VCaP (cell line): ENCODE measurements around the gene ENTPD3.

ENCODE experiments used
- H3K27ac ChIP-seq: fragments of 450-650 bp; 2 replicates; pipeline ENCODE4 v1.5.1; 2017
- TF ChIP-seq, protein P1 (sequence below): fragments of 450-650 bp; conservative IDR thresholded peaks from 2 replicates; pipeline ENCODE4 v1.5.1; 2017; ENCODE audit warnings: mild to moderate bottlenecking, moderate library complexity

Gene ENTPD3

DNA sequence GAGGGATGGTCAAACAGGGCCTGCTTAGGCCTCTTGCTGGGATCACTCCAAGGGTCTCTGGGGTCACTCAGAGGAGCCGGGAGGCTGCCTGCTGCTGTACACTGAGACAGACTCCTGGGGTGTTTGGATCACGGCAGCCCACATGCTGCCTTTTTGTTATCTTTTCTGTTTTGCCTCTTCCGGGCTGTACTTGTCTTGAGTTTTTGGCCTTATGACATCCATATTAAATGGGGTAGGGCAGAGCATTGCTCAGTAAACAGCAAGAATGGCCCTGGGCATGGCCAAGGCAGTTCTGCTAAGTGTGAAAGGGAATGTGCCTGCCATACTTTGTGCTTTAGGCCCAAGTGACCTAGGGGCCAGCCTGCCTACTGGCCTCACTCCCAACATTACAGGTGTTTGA, 771 bp upstream of the ENTPD3 start:
- TF ChIP-seq, protein P1, sequence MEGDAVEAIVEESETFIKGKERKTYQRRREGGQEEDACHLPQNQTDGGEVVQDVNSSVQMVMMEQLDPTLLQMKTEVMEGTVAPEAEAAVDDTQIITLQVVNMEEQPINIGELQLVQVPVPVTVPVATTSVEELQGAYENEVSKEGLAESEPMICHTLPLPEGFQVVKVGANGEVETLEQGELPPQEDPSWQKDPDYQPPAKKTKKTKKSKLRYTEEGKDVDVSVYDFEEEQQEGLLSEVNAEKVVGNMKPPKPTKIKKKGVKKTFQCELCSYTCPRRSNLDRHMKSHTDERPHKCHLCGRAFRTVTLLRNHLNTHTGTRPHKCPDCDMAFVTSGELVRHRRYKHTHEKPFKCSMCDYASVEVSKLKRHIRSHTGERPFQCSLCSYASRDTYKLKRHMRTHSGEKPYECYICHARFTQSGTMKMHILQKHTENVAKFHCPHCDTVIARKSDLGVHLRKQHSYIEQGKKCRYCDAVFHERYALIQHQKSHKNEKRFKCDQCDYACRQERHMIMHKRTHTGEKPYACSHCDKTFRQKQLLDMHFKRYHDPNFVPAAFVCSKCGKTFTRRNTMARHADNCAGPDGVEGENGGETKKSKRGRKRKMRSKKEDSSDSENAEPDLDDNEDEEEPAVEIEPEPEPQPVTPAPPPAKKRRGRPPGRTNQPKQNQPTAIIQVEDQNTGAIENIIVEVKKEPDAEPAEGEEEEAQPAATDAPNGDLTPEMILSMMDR = no peak
- no peak overlapping the region for H3K27ac ChIP-seq

DNA sequence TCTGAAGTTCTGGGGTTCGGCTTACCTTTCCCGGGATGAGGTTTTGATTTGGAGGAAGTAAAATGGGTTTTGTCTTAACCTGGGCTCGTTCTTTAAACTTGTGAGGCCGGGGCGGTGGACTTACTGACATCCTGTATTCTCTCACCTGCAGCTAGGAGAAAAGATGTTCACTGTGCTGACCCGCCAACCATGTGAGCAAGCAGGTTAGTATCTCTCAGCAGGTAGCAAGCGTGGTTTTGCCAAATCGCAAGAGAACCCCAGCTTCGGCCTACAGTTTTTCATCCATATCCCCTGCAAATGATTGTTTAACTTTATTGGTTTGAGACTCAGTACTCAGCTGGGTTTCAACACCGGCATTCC, 891 bp downstream of the ENTPD3 start:
- TF ChIP-seq, protein P1 = no peak
- H3K27ac ChIP-seq = no peak overlapping the region

DNA sequence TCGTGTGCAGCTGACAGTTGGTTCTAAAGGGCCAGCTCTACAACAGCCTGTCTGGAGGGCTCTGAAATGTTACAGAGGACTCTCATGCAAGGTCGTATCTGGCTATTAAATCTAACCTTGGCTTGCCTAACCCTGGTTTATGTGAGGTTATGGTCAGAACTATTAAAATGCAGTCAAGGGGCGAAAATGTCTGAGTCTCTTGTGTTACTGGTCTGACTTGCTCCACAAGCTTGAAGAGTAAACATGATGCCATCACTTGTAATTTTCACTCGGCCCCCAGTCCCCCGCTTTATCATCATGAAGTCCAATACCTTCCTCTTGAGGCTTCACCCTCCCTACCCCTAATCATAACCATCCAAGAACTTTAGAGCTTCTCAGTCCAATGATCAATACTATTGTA, 9.4 kb downstream of the ENTPD3 start:
- peak overlapping the region; percentile 59 for H3K27ac ChIP-seq
- TF ChIP-seq, protein P1 = no peak

DNA sequence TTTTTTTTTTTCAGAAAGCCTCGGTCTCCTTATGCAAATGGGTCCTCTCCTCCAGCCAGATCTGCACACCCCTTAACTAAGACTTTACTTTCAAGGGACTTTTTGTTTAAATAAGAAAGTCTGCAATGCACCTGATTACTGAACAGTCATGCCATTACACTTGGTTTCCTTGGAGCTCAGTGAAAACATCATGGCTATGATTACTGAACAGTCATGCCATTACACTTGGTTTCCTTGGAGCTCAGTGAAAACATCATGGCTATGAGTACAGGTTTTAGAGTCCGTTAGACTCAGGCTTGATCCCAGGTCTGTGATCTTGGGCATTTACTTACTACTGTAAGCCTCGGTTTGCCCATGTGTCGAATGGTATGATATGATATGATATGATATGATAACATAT, 10.1 kb downstream of the ENTPD3 start:
- TF ChIP-seq, protein P1 = no peak
- H3K27ac ChIP-seq = peak overlapping the region; percentile 59; the same call in 1 of the 2 replicates

DNA sequence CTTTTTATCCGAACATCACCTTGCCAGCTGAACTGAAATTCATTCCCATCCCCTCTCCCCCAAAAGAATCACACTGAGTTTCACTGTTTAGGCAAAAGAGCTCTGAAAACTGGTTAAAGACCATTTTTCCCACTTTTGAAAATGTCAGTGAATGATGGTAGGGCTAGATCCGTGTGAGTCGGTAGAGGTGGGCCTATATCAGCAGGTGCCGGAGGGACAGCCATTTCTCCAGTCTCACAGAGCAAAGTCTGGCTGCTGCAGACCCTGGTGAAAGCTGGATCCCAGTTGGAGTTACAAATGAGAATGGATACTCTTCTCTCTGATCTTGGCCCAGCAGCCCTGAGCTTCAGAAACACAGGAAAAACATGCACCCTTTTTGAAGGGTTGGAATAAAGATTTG, 10.9 kb downstream of the ENTPD3 start:
- TF ChIP-seq, protein P1 = no peak
- H3K27ac ChIP-seq = no peak overlapping the region

DNA sequence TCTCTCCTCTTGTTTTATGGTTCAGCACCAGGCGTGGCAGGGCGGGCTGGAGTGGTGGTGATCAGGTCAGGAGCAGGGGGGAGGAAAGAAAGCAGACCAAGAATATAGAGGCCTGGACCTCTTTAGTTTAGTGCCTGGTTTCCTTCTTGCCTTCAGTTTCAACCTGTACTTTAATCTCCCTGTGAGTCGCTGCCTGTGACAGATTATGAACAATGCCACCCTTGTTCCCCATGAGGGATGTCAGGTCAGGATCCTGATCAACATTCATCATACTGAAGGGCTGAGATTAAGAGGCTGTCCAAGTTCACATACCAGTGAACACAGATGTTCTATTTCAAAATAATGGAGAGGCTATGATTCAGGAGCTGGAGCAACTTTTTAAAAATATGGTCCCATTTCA, 11.4 kb downstream of the ENTPD3 start:
- H3K27ac ChIP-seq = no peak overlapping the region
- TF ChIP-seq, protein P1 = no peak

DNA sequence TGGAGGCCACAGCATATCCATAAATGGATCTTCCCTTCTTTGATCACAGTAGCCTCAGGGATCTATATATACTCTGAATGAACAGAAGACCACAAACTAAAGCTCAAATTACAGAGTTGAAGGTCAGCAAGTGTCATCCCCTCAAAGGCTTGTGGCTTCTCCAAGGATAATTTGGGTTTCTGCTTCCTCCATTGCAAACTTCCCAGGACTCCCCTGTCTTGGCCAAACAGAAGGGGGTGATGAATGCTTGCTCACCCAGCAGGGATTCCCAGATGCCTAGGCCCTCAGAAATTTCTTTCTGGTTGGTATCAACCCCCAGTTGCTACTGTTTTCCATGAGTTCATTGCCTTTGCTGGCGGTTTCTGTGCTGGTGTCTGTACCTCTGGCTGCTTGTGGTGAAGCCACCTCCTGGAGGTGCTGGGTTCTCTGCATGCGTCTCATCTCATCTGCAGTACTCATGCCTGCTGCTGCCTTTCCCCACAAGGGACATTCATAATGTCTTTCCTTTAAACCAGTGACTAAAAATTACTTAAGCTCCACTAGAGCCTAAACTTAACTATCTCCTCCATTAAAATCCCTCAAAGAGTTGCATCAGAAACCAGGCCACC, 17.7 kb downstream of the ENTPD3 start:
- TF ChIP-seq, protein P1 = no peak

More for the DNA sequence above, 17.7 kb downstream of the ENTPD3 start:
- no peak overlapping the region for H3K27ac ChIP-seq
